Neural crest cell (in vitro differentiated cells): ENCODE measurements around the gene TP53BP2. TPM values are rescaled to one million over a fixed set of nuclear protein-coding genes. Genes with fewer than 3 reads are reported as not detected.
"Not testable (repeated sequence)": the region's sequence is repeated elsewhere in the genome, so short reads cannot be mapped to it uniquely, and the experiment has no call there.

Experiments used
- DNase-seq: peaks from one replicate; pipeline ENCODE4 v3.0.0; 2021; ENCODE audit warnings: low read depth, mixed read lengths, low spot score
- H3K27ac Mint-ChIP-seq: one replicate; pipeline ENCODE4 v1.8.0; 2021; ENCODE audit warnings: mild to moderate bottlenecking, mixed read lengths; ENCODE audit not compliant: unreplicated experiment
- H3K27me3 Mint-ChIP-seq: 2 replicates; pipeline ENCODE4 v1.8.0; 2021; ENCODE audit warnings: low read depth, mild to moderate bottlenecking, mixed read lengths
- H3K36me3 Mint-ChIP-seq: 2 replicates; pipeline ENCODE4 v1.8.0; 2021; ENCODE audit warnings: low read depth, mild to moderate bottlenecking, mixed read lengths
- H3K4me1 Mint-ChIP-seq: 2 replicates; pipeline ENCODE4 v1.8.0; 2021; ENCODE audit warnings: mixed read lengths
- H3K4me3 Mint-ChIP-seq: one replicate; pipeline ENCODE4 v1.8.0; 2021; ENCODE audit warnings: mild to moderate bottlenecking, mixed read lengths
- H3K9me3 Mint-ChIP-seq: 2 replicates; pipeline ENCODE4 v1.8.0; 2021; ENCODE audit warnings: mixed read lengths
- total RNA-seq: library from RNA; stranded (reverse); gene quantifications from 2 replicates; pipeline ENCODE4 v1.2.1, GENCODE V29; 2021
- TF ChIP-seq, protein P1 (sequence below): fragments of 200-600 bp; sonication (generic); conservative IDR thresholded peaks from 2 replicates; pipeline ENCODE4 v1.5.0; 2021; ENCODE audit warnings: antibody characterized with exemption, mild to moderate bottlenecking

TP53BP2 gene
- total RNA-seq, 1 donor from 2014 or later = 61.5 TPM

DNA sequence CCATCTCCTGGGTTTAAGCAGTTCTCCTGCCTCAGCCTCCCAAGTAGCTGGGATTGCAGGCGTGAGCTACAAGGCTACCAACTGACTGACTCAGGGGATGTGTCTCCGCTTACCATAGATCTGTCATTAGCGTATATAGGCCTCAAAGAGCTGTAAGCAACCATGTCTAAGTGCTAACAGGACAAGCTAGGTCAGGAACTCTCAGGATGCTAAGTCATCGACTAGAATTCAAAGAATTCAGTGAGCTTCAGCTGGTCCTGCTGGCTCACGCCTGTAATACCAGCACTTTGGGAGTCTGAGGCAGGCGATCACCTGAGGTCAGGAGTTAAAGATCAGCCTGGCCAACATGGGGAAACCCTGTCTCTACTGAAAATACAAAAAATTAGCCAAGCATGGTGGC, 103.9 kb downstream of the TP53BP2 start:
- Mint-ChIP-seq H3K27ac (no peak overlapping the region), H3K4me3 (no peak overlapping the region)

DNA sequence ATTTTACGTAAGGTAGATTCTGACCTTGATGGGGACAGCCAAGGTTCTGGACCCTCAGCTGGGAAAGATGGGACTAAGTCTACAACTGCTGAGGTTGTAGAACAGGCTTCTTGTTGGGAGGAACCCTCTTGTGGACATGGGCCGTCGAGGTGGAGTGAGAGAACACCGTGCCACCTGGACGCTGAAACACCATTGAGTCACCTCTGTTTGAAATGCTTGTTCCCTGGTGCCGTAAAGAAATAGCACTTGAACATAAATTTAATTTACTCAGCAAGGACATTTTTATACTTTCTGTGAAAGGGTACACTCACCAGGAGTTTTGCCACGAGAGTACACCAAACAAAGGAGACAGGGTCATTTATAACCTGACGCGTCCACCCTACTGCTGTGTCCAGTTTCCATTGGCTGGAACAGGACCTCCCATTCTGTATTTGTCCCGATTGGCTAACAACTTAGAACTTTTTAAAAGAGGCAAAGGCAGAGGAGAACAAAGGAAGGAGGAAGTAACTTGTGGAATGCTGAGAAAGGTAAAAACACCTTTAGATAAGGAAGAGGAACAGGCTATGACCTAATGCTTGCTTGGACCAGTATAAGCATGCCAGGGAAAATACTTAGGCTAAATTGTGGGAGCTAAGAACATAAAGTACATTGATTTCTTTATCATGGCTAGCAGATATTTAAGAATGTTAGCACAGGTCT, 105.6 kb downstream of the TP53BP2 start:
- not testable (repeated sequence) for H3K4me1 Mint-ChIP-seq, DNase-seq, H3K27ac Mint-ChIP-seq, H3K4me3 Mint-ChIP-seq, H3K36me3 Mint-ChIP-seq, H3K9me3 Mint-ChIP-seq, H3K27me3 Mint-ChIP-seq

More for the DNA sequence above, 103.9 kb downstream of the TP53BP2 start:
- DNase-seq = no peak
- Mint-ChIP-seq H3K27me3 (no peaks in the 10 kb centered on the region), H3K36me3 (peaks cover under 1% of the 10 kb centered on the region), H3K4me1 (no peaks in the 10 kb centered on the region), H3K9me3 (no peaks in the 10 kb centered on the region)
- TF ChIP-seq, protein P1, sequence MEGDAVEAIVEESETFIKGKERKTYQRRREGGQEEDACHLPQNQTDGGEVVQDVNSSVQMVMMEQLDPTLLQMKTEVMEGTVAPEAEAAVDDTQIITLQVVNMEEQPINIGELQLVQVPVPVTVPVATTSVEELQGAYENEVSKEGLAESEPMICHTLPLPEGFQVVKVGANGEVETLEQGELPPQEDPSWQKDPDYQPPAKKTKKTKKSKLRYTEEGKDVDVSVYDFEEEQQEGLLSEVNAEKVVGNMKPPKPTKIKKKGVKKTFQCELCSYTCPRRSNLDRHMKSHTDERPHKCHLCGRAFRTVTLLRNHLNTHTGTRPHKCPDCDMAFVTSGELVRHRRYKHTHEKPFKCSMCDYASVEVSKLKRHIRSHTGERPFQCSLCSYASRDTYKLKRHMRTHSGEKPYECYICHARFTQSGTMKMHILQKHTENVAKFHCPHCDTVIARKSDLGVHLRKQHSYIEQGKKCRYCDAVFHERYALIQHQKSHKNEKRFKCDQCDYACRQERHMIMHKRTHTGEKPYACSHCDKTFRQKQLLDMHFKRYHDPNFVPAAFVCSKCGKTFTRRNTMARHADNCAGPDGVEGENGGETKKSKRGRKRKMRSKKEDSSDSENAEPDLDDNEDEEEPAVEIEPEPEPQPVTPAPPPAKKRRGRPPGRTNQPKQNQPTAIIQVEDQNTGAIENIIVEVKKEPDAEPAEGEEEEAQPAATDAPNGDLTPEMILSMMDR = no peak

DNA sequence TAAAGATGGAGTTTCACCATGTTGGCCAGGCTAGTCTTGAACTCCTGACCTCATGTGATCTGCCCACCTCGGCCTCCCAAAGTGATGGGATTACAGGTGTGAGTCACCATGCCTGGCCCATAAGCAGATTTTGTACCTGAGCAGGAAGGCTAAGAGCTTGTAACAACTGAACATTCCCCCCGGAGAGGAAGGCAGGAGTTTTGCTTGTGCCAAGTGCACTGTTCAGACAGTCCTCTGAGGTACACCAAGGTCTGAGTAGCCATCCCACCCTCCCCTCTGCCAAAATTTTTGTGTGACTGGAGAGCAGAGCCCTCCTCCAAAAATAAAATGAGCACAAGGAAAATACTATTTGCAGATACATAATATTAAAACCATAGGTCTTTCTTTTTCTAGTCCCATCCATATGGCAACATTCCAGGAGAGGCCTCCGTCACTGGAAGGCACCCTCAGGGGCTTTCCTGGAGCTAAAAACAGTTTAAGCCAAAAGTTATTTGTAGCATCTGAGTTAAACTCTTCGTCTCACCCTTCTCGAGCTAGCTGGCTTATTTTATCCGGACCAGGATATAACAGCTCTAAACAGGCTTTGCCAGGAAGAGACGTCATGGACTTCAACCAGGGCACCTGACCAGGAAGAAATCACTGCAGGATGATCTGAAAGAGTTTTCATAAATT, 106.2 kb downstream of the TP53BP2 start:
- H3K27ac Mint-ChIP-seq = no peak overlapping the region

DNA sequence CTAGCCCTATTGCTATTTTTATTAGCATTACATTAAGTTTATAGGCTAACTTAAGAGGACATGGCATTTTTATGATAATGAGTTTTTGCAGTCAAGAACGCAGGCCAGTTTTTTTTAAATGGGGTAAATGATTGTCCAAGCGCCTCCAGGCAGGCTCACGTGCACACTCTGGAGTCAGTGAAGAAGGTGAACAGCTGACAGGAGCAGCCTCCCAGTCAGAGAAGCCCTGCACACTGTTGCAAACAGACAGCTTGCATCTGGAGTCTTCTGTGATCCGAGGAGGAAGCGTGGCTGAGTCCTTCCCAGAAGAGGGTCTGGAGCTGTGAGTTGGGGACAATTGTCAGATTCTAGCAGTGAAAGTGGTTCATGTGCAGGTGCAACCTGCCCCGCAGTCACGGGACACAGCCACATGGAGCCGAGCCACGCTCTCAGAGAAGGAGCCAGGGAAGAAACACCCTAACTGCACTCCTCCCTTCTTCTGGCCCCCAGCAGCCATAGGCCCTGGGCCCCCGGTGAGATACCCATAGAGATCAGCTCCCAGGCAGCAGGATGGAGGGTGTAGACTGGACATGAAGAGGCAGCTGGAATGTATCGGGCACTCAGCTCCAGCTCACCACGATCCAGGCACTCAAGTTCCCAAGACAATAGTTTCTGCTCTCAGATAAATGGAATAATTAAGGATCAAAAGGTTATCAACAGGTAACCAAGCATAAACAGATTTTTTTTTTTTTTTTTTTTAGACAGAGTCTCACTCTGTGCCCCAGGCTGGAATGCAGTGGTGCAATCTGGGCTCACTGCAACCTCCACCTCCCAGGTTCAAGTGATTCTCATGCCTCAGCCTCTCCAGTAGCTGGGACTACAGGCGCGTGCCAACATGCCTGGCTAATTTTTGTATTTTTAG, 107.0 kb downstream of the TP53BP2 start:
- Mint-ChIP-seq H3K9me3 (no peaks in the 10 kb centered on the region), H3K4me1 (peaks cover under 1% of the 10 kb centered on the region), H3K27ac (no peak overlapping the region), H3K27me3 (no peaks in the 10 kb centered on the region), H3K4me3 (no peak overlapping the region), H3K36me3 (no peaks in the 10 kb centered on the region)
- TF ChIP-seq, protein P1 = no peak
- no peak for DNase-seq

More for the DNA sequence above, 106.2 kb downstream of the TP53BP2 start:
- Mint-ChIP-seq H3K9me3 (no peaks in the 10 kb centered on the region), H3K27me3 (no peaks in the 10 kb centered on the region), H3K4me3 (no peak overlapping the region), H3K36me3 (no peaks in the 10 kb centered on the region), H3K4me1 (no peaks in the 10 kb centered on the region)
- DNase-seq = no peak
- TF ChIP-seq, protein P1 = no peak

DNA sequence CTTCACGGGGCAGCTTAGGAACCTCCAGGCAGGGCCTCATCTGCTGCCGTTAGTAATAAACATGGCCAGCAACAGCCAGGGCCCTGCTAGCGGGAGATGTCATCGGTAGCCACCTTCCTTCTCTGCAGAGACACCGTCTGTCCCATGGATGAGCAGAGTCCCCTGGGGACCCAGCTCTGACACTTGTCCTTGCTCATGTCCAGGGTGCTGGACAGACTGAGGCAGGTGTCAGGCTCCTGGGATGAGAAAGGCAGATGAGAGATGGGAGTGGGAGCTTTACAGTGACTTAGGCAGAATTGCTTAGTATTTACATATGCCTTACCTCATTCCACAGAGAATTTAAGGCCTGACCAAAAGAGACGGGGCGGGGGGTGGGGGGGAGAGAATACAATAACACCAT, 108.4 kb downstream of the TP53BP2 start:
- Mint-ChIP-seq H3K27ac (peak overlapping the region; percentile 43), H3K4me3 (no peak overlapping the region), H3K4me1 (peaks cover 5% of the 10 kb centered on the region), H3K9me3 (no peaks in the 10 kb centered on the region), H3K36me3 (no peaks in the 10 kb centered on the region), H3K27me3 (no peaks in the 10 kb centered on the region)
- TF ChIP-seq, protein P1 = no peak
- DNase-seq = no peak

DNA sequence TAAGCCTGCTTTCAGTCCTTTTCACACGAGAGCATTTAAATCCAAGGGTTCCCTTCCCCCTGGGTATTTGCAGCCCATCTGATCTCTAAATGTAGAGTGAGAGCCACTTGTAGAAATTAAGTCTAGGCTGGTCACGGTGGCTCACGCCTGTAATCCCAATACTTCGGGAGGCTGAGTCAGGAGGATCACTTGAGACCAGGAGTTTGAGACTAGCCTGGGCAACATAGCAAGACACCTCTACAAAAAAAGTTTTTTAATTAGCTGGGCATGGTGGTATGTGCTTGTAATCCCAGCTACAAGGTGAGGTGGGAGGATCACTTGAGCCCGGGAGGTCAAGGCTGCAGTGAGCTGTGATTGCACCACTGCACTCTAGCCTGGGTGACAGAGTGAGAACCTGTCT, 109.1 kb downstream of the TP53BP2 start:
- H3K4me1 Mint-ChIP-seq, H3K27ac Mint-ChIP-seq, H3K9me3 Mint-ChIP-seq, H3K36me3 Mint-ChIP-seq, DNase-seq, H3K27me3 Mint-ChIP-seq, H3K4me3 Mint-ChIP-seq: not testable (repeated sequence)
